HG02610 (cell line): ENCODE data around the gene PRSS56.
"Not testable (repeated sequence)": the region's sequence is repeated elsewhere in the genome, so short reads cannot be mapped to it uniquely, and the experiment has no call there.

ENCODE experiments used
- ATAC-seq: cut with Tn5 transposase; IDR thresholded peaks from one replicate; pipeline ENCODE4 v1.9.1; 2021; ENCODE audit warnings: mild to moderate bottlenecking, moderate library complexity; ENCODE audit not compliant: unreplicated experiment

PRSS56 gene

DNA sequence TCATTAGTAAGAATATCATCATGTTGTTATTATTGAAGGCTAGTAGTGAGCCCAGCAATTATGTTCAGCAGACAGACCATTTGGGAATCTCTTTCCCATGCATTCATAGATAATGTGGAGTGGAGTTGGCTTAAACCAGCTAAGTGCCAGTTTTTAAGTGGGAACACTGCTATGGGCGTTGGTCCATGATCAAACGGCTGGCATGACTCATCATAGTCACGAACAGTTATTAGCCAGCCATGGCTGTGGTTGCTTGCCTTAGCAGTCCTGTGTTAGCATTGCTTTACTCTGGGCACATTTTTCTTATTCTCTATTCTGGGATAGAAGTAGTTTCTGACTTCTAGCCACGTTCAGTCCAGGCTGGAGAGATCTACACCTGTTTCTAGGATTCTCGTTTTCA, 48.0 kb downstream of the PRSS56 start:
- no peak for ATAC-seq

DNA sequence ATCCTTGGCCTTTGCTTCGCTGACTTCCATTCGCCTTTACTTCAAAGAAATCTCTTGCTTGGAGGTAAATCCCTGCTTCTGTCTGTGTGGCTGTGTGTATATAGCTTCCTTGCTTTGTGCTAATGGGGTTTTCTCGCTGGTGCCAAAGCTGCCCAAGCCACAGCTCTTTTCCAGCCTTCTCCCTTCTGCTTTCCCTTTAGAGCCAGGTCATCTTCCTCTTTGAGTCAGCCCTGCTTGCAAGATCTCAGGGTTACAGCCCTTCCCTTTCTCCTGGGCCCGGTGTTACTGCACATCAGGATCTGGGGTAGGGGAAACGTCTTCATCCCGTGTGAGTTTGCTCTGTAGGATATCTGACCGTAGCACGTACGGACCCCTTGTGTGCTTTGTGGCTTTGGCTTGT, 49.4 kb downstream of the PRSS56 start:
- ATAC-seq, result no peak

DNA sequence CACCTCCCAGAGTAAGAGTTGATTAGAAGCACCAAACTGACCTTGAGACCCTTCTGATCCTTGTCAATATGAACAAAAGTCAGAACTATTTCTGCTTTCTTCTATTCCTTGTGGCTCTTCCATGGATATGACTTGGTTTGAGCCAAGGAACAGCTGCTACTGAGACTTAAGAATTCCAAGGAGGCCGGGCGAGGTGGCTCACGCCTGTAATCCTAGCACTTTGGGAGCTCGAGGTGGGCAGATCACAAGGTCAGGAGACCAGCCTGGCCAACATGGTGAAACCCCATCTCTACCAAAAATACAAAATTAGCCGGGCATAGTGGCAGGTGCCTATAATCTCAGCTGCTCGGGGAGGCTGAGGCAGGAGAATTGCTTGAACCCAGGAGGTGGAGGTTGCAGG, 50.3 kb downstream of the PRSS56 start:
- not testable (repeated sequence) for ATAC-seq

DNA sequence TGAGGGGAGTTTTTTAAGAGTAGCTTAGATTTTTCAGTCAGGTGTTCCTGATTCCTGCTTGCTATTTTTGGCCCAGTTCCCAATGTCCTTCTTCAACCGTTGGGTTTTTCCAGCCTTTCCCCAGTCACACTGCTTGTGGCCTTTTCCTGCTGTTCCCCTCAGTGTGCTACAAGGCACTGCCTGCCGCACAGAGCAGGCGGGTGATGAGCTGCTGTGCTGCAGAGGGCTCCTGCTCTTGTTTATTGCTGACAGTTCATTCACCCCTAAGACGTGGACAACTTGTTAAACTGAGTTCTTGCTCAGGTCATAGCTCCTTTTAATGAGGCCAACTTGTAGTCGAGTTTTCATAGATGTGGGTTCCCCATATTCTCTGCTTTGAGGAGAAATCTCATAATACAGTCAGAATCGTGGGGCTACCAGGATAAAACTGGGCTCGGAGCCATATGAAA, 50.9 kb downstream of the PRSS56 start:
- no peak for ATAC-seq

DNA sequence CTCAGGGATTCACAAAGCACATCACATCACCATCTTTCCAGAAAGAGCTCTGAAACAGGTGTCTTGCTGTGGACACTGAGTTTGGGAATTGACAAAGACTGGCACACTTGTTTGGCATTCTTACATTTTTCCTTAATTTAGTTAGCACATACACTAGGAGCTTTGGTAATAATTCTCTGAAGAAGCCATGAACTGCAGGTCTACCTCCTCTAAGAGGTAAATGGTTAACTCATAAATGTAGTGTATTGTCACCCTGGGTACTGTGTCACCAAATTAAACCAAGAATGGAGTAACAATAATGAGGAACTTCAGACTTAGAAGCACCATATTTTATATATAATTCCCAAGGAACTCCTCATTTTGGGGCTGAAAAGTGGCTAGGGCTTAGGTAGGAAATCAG, 52.9 kb downstream of the PRSS56 start:
- no peak for ATAC-seq

DNA sequence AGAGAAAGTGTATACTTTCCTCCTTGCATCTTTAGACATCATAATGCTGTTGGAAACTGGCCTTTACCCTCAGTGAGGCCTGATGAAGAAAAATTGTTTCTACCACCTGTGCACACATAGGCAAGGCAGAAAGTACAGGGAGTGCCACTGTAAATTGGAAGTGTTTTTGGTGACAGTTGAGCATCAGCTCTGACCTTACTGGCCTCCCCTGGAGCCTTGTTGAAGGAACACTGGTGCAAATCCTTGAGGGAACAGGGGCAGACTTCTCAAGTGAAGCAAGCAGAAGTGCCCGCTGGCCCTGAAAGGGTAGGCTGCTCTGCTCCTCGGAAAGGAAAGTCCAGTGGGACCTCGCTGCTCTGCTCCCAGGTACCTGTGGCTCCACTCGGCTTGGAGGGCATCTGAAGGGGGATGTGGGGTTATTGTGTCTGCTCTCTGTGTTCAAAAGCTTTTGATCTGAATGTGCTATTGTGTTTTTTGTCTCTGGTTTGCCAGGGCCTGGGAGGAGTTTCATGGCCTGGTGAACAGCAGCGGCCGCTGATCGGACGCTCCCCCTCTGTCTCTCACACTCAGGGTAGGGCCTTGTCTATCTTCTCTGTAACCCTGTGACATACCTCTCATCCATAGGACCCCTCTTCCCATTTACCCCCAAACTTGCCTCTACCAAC, 53.7 kb downstream of the PRSS56 start:
- ATAC-seq, result no peak

DNA sequence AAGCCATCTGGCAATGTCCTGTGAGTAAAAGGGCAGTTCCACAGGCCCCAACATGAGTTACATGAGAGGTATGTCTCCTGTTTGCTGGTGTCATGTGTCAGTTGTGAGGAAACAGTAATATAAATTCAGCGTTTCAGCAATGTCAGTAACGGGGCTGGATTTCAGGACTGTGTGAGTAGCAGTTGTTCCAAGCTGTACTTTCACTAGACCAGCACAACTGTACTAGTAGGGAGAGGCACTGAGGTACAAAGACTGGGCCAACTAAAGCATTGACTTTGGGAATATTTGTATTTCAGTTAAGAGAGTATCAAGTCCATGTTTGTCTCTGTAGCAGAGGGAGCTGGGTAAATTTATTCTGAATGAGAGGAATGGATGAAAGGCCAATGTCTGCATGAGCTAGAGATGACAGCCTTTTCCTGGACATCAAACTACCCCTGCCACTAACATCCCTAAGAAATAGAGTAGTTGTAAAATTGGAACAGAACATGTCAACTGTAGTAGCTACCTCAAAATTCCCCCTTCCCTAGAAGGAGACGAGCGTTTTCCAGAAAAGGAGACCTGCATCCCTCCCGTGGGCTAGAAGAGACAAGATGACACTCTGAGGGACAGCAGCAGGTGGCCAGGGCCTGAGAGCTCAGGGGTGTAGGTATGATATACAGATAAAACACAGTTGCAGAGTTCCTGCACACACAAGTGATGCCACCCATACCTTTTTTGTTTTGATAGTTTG, 54.7 kb downstream of the PRSS56 start:
- no peak for ATAC-seq
